CD8-positive, alpha-beta memory T cell (primary cell): Measurements from ENCODE around the gene TOR3A. TPM values are rescaled to one million over a fixed set of nuclear protein-coding genes. Genes with fewer than 3 reads are reported as not detected.
A peak's percentile ranks its signal among the peaks of the same experiment; 100 is the strongest.

Source experiments
- CTCF ChIA-PET: fragments of 350-600 bp; sonication (Branson Sonifier 250); formaldehyde crosslinking; loops from one replicate; lab custom pipeline; 2021; ENCODE audit warnings: antibody characterized with exemption; lab: Charles Lee
- POLR2A ChIA-PET: fragments of 350-600 bp; sonication (Branson Sonifier 250); formaldehyde crosslinking; loops from one replicate; lab custom pipeline; 2021; ENCODE audit warnings: antibody characterized with exemption; lab: Charles Lee
- DNase-seq, 5 donors: peaks; one replicate each; pipeline versions ENCODE4 v3.0.0 to v3.0.0-alpha.2; 2020 to 2022; ENCODE audit warnings: mixed read lengths in 1 of 5
- H3K27ac ChIP-seq: one replicate; pipeline ENCODE4 v1.7.0; 2013; ENCODE audit warnings: low read depth, mild to moderate bottlenecking, low read length, moderate library complexity
- H3K27me3 ChIP-seq: 2 replicates; pipeline ENCODE4 v1.7.0; 2013; ENCODE audit warnings: low read length, mild to moderate bottlenecking; ENCODE audit not compliant: insufficient read depth, poor library complexity, severe bottlenecking
- H3K36me3 ChIP-seq: 2 replicates; pipeline ENCODE4 v1.7.0; 2013; ENCODE audit warnings: mild to moderate bottlenecking, low read length, moderate library complexity; ENCODE audit not compliant: insufficient read depth
- H3K4me1 ChIP-seq: 2 replicates; pipeline ENCODE4 v1.7.0; 2013; ENCODE audit warnings: mild to moderate bottlenecking, low read length, moderate library complexity; ENCODE audit not compliant: insufficient read depth
- H3K4me3 ChIP-seq: 2 replicates; pipeline ENCODE4 v1.7.0; 2013; ENCODE audit warnings: mild to moderate bottlenecking, low read length
- H3K9me3 ChIP-seq: 2 replicates; pipeline ENCODE4 v1.7.0; 2013; ENCODE audit warnings: mild to moderate bottlenecking, low read length
- H3K27ac Mint-ChIP-seq, 8 donors: one replicate each; pipeline ENCODE4 v1.8.0; 2020 to 2021; ENCODE audit warnings: mixed read lengths in 8 of 8, mild to moderate bottlenecking in 6 of 8, inconsistent platforms in 3 of 8, moderate library complexity in 3 of 8
- H3K27me3 Mint-ChIP-seq, 2 donors: one replicate each; pipeline ENCODE4 v1.8.0; 2020 to 2021; ENCODE audit warnings: mixed read lengths in 2 of 2, mild to moderate bottlenecking in 1 of 2, moderate library complexity in 1 of 2
- H3K36me3 Mint-ChIP-seq, 3 donors: one replicate each; pipeline ENCODE4 v1.8.0; 2020 to 2021; ENCODE audit warnings: mixed read lengths in 3 of 3, inconsistent platforms in 1 of 3, mild to moderate bottlenecking in 1 of 3
- H3K4me1 Mint-ChIP-seq, 3 donors: one replicate each; pipeline ENCODE4 v1.8.0; 2020 to 2021; ENCODE audit warnings: mixed read lengths in 3 of 3, inconsistent platforms in 1 of 3, mild to moderate bottlenecking in 1 of 3
- H3K4me3 Mint-ChIP-seq, 7 donors: one replicate each; pipeline ENCODE4 v1.8.0; 2020 to 2021; ENCODE audit warnings: mixed read lengths in 7 of 7, mild to moderate bottlenecking in 6 of 7, moderate library complexity in 4 of 7, inconsistent platforms in 2 of 7
- H3K9me3 Mint-ChIP-seq, 5 donors: one replicate each; pipeline ENCODE4 v1.8.0; 2020 to 2022; ENCODE audit warnings: mixed read lengths in 5 of 5, mild to moderate bottlenecking in 3 of 5, moderate library complexity in 2 of 5, inconsistent platforms in 1 of 5
- polyA plus RNA-seq: library from polyadenylated mRNA; unstranded; fragments of 300-500 nt; fragmentation: Illumina TruSeq; gene quantifications from one replicate; pipeline ENCODE4 v1.2.3, GENCODE V29; 2021
- total RNA-seq, 2 experiments: library from RNA; stranded (reverse); gene quantifications; one replicate each; pipeline ENCODE4 v1.2.3, GENCODE V29; 2021

Gene TOR3A
- total and polyA plus RNA-seq, 3 experiments from 2014 or later = 43.8 to 54.6 (median 48.5) TPM

- ChIA-PET CTCF (interaction anchor here (1.1 to 1.4 kb wide), 3 partner anchors 13 to 78 kb away, joined by 3 to 5 read pairs (median 3); no protein-coding TSS in a partner anchor), POLR2A (no interaction called here)
- Mint-ChIP-seq H3K4me3 (no peak overlapping the region), H3K4me1 (peaks cover 18 to 36% (median 26%) of the 10 kb centered on the region in 3 donors), H3K27ac (no peak overlapping the region), H3K27me3 (no peaks in the 10 kb centered on the region), H3K36me3 (peaks cover 0 to 16% (median 8%) of the 10 kb centered on the region in 3 donors), H3K9me3 (no peaks in the 10 kb centered on the region)
- Histone ChIP-seq H3K9me3 (no peaks in the 10 kb centered on the region), H3K27me3 (no peaks in the 10 kb centered on the region), H3K27ac (no peak overlapping the region), H3K36me3 (no peaks in the 10 kb centered on the region), H3K4me1 (peaks cover 15% of the 10 kb centered on the region), H3K4me3 (no peak overlapping the region)
- no peak for DNase-seq
These were observed 39.2 kb upstream of the TOR3A start for GRCh38 chr1:179042700-179043099.

- Mint-ChIP-seq H3K9me3 (no peaks in the 10 kb centered on the region), H3K4me3 (no peak overlapping the region), H3K36me3 (peaks cover 0 to 20% (median 9%) of the 10 kb centered on the region in 3 donors), H3K27ac (no peak overlapping the region), H3K4me1 (peaks cover 16 to 37% (median 22%) of the 10 kb centered on the region in 3 donors), H3K27me3 (no peaks in the 10 kb centered on the region)
- Histone ChIP-seq H3K9me3 (no peaks in the 10 kb centered on the region), H3K27ac (no peak overlapping the region), H3K4me3 (no peak overlapping the region), H3K27me3 (no peaks in the 10 kb centered on the region), H3K4me1 (peaks cover 9% of the 10 kb centered on the region), H3K36me3 (no peaks in the 10 kb centered on the region)
- no peak for DNase-seq
- CTCF ChIA-PET = interaction anchor here (1.1 to 1.4 kb wide), 3 partner anchors 14 to 77 kb away, joined by 3 to 5 read pairs (median 3); no protein-coding TSS in a partner anchor
- POLR2A ChIA-PET = no interaction called here
These were observed 38.6 kb upstream of the TOR3A start for GRCh38 chr1:179043266-179043665.

GRCh38 chr1:179043907-179044306, 38.0 kb upstream of the TOR3A start:
- Histone ChIP-seq H3K4me3 (no peak overlapping the region), H3K36me3 (no peaks in the 10 kb centered on the region), H3K27ac (no peak overlapping the region), H3K27me3 (no peaks in the 10 kb centered on the region), H3K4me1 (peaks cover 4% of the 10 kb centered on the region), H3K9me3 (no peaks in the 10 kb centered on the region)
- Mint-ChIP-seq H3K4me1 (peaks cover 10 to 32% (median 15%) of the 10 kb centered on the region in 3 donors), H3K27me3 (no peaks in the 10 kb centered on the region), H3K36me3 (peaks cover 0 to 23% (median 8%) of the 10 kb centered on the region in 3 donors), H3K9me3 (no peaks in the 10 kb centered on the region), H3K4me3 (no peak overlapping the region), H3K27ac (no peak overlapping the region)
- no peak for DNase-seq
- CTCF ChIA-PET = interaction anchor here (1.1 to 1.4 kb wide), 3 partner anchors 14 to 77 kb away, joined by 3 to 5 read pairs (median 3); no protein-coding TSS in a partner anchor
- POLR2A ChIA-PET = no interaction called here

GRCh38 chr1:179046808-179047635, 34.8 kb upstream of the TOR3A start:
- Mint-ChIP-seq H3K27ac (peak overlapping the region in 4 of 8 donors; percentile 2 to 85 (median 27)), H3K4me1 (peaks cover 5 to 26% (median 9%) of the 10 kb centered on the region in 3 donors), H3K36me3 (peaks cover 0 to 35% (median 8%) of the 10 kb centered on the region in 3 donors), H3K4me3 (no peak overlapping the region), H3K9me3 (no peaks in the 10 kb centered on the region), H3K27me3 (no peaks in the 10 kb centered on the region)
- Histone ChIP-seq H3K9me3 (no peaks in the 10 kb centered on the region), H3K27ac (no peak overlapping the region), H3K36me3 (no peaks in the 10 kb centered on the region), H3K4me1 (no peaks in the 10 kb centered on the region), H3K4me3 (no peak overlapping the region), H3K27me3 (no peaks in the 10 kb centered on the region)
- no peak for DNase-seq
- POLR2A ChIA-PET = no interaction called here
- CTCF ChIA-PET = no interaction called here

- H3K9me3 ChIP-seq = no peaks in the 10 kb centered on the region
- H3K4me3 ChIP-seq = no peak overlapping the region
- H3K36me3 ChIP-seq = no peaks in the 10 kb centered on the region
- H3K27ac Mint-ChIP-seq = peak overlapping the region in 1 of 8 donors; percentile 1
- ChIA-PET POLR2A (no interaction called here), CTCF (no interaction called here)
- no peaks in the 10 kb centered on the region for H3K4me1 ChIP-seq
- H3K27ac ChIP-seq = no peak overlapping the region
- H3K9me3 Mint-ChIP-seq = no peaks in the 10 kb centered on the region
- H3K4me1 Mint-ChIP-seq = peaks cover 3 to 25% (median 9%) of the 10 kb centered on the region in 3 donors
- H3K27me3 ChIP-seq = no peaks in the 10 kb centered on the region
- DNase-seq = no peak
- H3K4me3 Mint-ChIP-seq = no peak overlapping the region
- peaks cover 0 to 35% (median 8%) of the 10 kb centered on the region in 3 donors for H3K36me3 Mint-ChIP-seq
- no peaks in the 10 kb centered on the region for H3K27me3 Mint-ChIP-seq
These were observed 34.3 kb upstream of the TOR3A start for GRCh38 chr1:179047636-179047997.

- H3K27ac ChIP-seq = no peak overlapping the region
- no peak overlapping the region for H3K4me3 ChIP-seq
- H3K4me1 ChIP-seq = no peaks in the 10 kb centered on the region
- peaks cover 1 to 18% (median 9%) of the 10 kb centered on the region in 3 donors for H3K4me1 Mint-ChIP-seq
- no peaks in the 10 kb centered on the region for H3K27me3 ChIP-seq
- peaks cover 0 to 37% (median 9%) of the 10 kb centered on the region in 3 donors for H3K36me3 Mint-ChIP-seq
- H3K27ac Mint-ChIP-seq = no peak overlapping the region
- CTCF ChIA-PET = no interaction called here
- no peak overlapping the region for H3K4me3 Mint-ChIP-seq
- no peaks in the 10 kb centered on the region for H3K9me3 Mint-ChIP-seq
- no peaks in the 10 kb centered on the region for H3K9me3 ChIP-seq
- no peaks in the 10 kb centered on the region for H3K36me3 ChIP-seq
- POLR2A ChIA-PET = no interaction called here
- no peaks in the 10 kb centered on the region for H3K27me3 Mint-ChIP-seq
- no peak for DNase-seq
These were observed 33.3 kb upstream of the TOR3A start for GRCh38 chr1:179048339-179049124.

GRCh38 chr1:179052776-179053175, 29.1 kb upstream of the TOR3A start:
- H3K9me3 ChIP-seq = no peaks in the 10 kb centered on the region
- Mint-ChIP-seq H3K27me3 (no peaks in the 10 kb centered on the region), H3K9me3 (no peaks in the 10 kb centered on the region), H3K27ac (no peak overlapping the region), H3K4me1 (peaks cover 0 to 5% (median 2%) of the 10 kb centered on the region in 3 donors), H3K36me3 (peaks cover 15 to 54% (median 19%) of the 10 kb centered on the region in 3 donors), H3K4me3 (no peak overlapping the region)
- H3K27me3 ChIP-seq = no peaks in the 10 kb centered on the region
- CTCF ChIA-PET = no interaction called here
- no peak overlapping the region for H3K4me3 ChIP-seq
- POLR2A ChIA-PET = no interaction called here
- no peak overlapping the region for H3K27ac ChIP-seq
- H3K36me3 ChIP-seq = peaks cover 7% of the 10 kb centered on the region
- DNase-seq = no peak
- no peaks in the 10 kb centered on the region for H3K4me1 ChIP-seq

- Histone ChIP-seq H3K27me3 (no peaks in the 10 kb centered on the region), H3K36me3 (peaks cover 7% of the 10 kb centered on the region), H3K4me1 (no peaks in the 10 kb centered on the region), H3K4me3 (no peak overlapping the region), H3K9me3 (no peaks in the 10 kb centered on the region), H3K27ac (no peak overlapping the region)
- no peak for DNase-seq
- no peak overlapping the region for H3K4me3 Mint-ChIP-seq
- CTCF ChIA-PET = no interaction called here
- H3K9me3 Mint-ChIP-seq = no peaks in the 10 kb centered on the region
- no peak overlapping the region for H3K27ac Mint-ChIP-seq
- H3K4me1 Mint-ChIP-seq = peaks cover 0 to 2% (median 0%) of the 10 kb centered on the region in 3 donors
- H3K36me3 Mint-ChIP-seq = peaks cover 15 to 53% (median 22%) of the 10 kb centered on the region in 3 donors
- POLR2A ChIA-PET = no interaction called here
- no peaks in the 10 kb centered on the region for H3K27me3 Mint-ChIP-seq
These were observed 28.4 kb upstream of the TOR3A start for GRCh38 chr1:179053486-179053885.
